Upper lobe of right lung (tissue), 1 donor: ENCODE data around the gene HSH2D. TPM values are rescaled to one million over a fixed set of nuclear protein-coding genes. Genes with fewer than 3 reads are reported as not detected.
"Not testable (repeated sequence)": the region's sequence is repeated elsewhere in the genome, so short reads cannot be mapped to it uniquely, and the experiment has no call there.

Experiments used
- ATAC-seq: fragments of 200-7000 bp; cut with Tn5 transposase; one replicate; pipeline ENCODE4 v1.9.1; 2020; ENCODE audit warnings: mild to moderate bottlenecking, moderate library complexity
- DNase-seq: peaks from one replicate; pipeline ENCODE4 v3.0.0-alpha.2; 2020
- H3K27ac ChIP-seq: fragments of 200-600 bp; one replicate; pipeline ENCODE4 v1.8.0; 2022
- H3K27me3 ChIP-seq: fragments of 200-600 bp; one replicate; pipeline ENCODE4 v1.8.0; 2022; ENCODE audit warnings: mild to moderate bottlenecking
- H3K36me3 ChIP-seq: fragments of 200-600 bp; one replicate; pipeline ENCODE4 v1.8.0; 2022
- H3K4me1 ChIP-seq: fragments of 200-600 bp; one replicate; pipeline ENCODE4 v1.8.0; 2022
- H3K4me3 ChIP-seq: fragments of 200-600 bp; one replicate; pipeline ENCODE4 v1.8.0; 2022; ENCODE audit warnings: mild to moderate bottlenecking
- H3K9me3 ChIP-seq: fragments of 200-600 bp; one replicate; pipeline ENCODE4 v1.8.0; 2022
- CTCF ChIP-seq: fragments of 200-600 bp; IDR thresholded peaks from one replicate; pipeline ENCODE4 v1.8.0; 2022; ENCODE audit warnings: antibody characterized with exemption
- intact Hi-C: fragments of 100-400 bp; cut with DNase I; formaldehyde crosslinking; loops from one replicate; pipeline ENCODE4 v1.11.0; 2022
- total RNA-seq: library from RNA; stranded (reverse); fragmentation: NEBNext Ultra II Directional; extraction: Animal tissue kit (Norgen Biotek cat#: 25700); gene quantifications from one replicate; pipeline ENCODE4 v1.2.1, GENCODE V29; 2021
- donor health status: DM: no; HTN: yes; CAD: no; lungs with severe emphysema.

HSH2D gene
- total RNA-seq, 1 donor from 2014 or later: 6.0 TPM

GRCh38 chr19:16098821-16099220 is 44.7 kb upstream of the HSH2D start:
- Histone ChIP-seq H3K4me3 (no peak overlapping the region), H3K36me3 (peaks cover 100% of the 10 kb centered on the region), H3K4me1 (peaks cover 8% of the 10 kb centered on the region), H3K27me3 (no peaks in the 10 kb centered on the region), H3K9me3 (no peaks in the 10 kb centered on the region), H3K27ac (no peak overlapping the region)
- intact Hi-C loops: no loop called here
- no peak for ATAC-seq
- DNase-seq: no peak
- TF ChIP-seq CTCF: no peak

- H3K4me1 ChIP-seq, DNase-seq, intact Hi-C loops, H3K27me3 ChIP-seq, H3K4me3 ChIP-seq, H3K27ac ChIP-seq, ATAC-seq, H3K9me3 ChIP-seq: not testable (repeated sequence)
- H3K36me3 ChIP-seq: peaks cover 94% of the 10 kb centered on the region
These were observed 44.0 kb upstream of the HSH2D start for GRCh38 chr19:16099314-16099965.

- TF ChIP-seq CTCF: no peak
- no peaks in the 10 kb centered on the region for H3K9me3 ChIP-seq
- H3K4me1 ChIP-seq: no peaks in the 10 kb centered on the region
- intact Hi-C loops: no loop called here
- no peaks in the 10 kb centered on the region for H3K27me3 ChIP-seq
- DNase-seq: no peak
- no peak overlapping the region for H3K27ac ChIP-seq
- H3K4me3 ChIP-seq: no peak overlapping the region
- ATAC-seq: no peak
- H3K36me3 ChIP-seq: peaks cover 84% of the 10 kb centered on the region
These were observed 43.0 kb upstream of the HSH2D start for GRCh38 chr19:16100524-16100923.

GRCh38 chr19:16104722-16105121 is 38.8 kb upstream of the HSH2D start:
- H3K9me3 ChIP-seq: no peaks in the 10 kb centered on the region
- H3K4me3 ChIP-seq: no peak overlapping the region
- no peak overlapping the region for H3K27ac ChIP-seq
- no peak for DNase-seq
- intact Hi-C loops: no loop called here
- no peaks in the 10 kb centered on the region for H3K4me1 ChIP-seq
- ATAC-seq: no peak
- H3K36me3 ChIP-seq: peaks cover 42% of the 10 kb centered on the region
- H3K27me3 ChIP-seq: no peaks in the 10 kb centered on the region
- TF ChIP-seq CTCF: no peak

- intact Hi-C loops: no loop called here
- Histone ChIP-seq H3K27ac (no peak overlapping the region), H3K4me1 (no peaks in the 10 kb centered on the region), H3K9me3 (no peaks in the 10 kb centered on the region), H3K36me3 (peaks cover 28% of the 10 kb centered on the region), H3K27me3 (no peaks in the 10 kb centered on the region), H3K4me3 (no peak overlapping the region)
- no peak for TF ChIP-seq CTCF
- ATAC-seq (no peak), DNase-seq (no peak)
These were observed 37.4 kb upstream of the HSH2D start for GRCh38 chr19:16106121-16106520.

GRCh38 chr19:16111160-16111908 is 32.2 kb upstream of the HSH2D start, which contains the start of gene RAB8A:
RAB8A (plus strand) TSS chr19:16111889; CDS start chr19:16111902, 13 bp downstream.
- H3K36me3 ChIP-seq: peaks cover 8% of the 10 kb centered on the region
- intact Hi-C loops: no loop called here
- H3K9me3 ChIP-seq: no peaks in the 10 kb centered on the region
- no peaks in the 10 kb centered on the region for H3K27me3 ChIP-seq
- H3K4me1 ChIP-seq: peaks cover 33% of the 10 kb centered on the region
- H3K27ac ChIP-seq: peak within 1 kb of the TSS; percentile 89
- H3K4me3 ChIP-seq: peak within 1 kb of the TSS; percentile 73
- DNase-seq (peak; percentile 100), ATAC-seq (peak; percentile 97)
- TF ChIP-seq CTCF: peak; percentile 95
